Neural cell (in vitro differentiated cells): ENCODE data around the gene BHMT. TPM values are rescaled to one million over a fixed set of nuclear protein-coding genes. Genes with fewer than 3 reads are reported as not detected.

ENCODE experiments used
- H2AFZ ChIP-seq: fragments of 200-600, 300-800 bp; sonication (generic), shearing (Covaris generic); 2 replicates; pipeline ENCODE4 v1.6.0; 2014; ENCODE audit warnings: low read depth, mild to moderate bottlenecking, antibody characterized with exemption, low read length, moderate library complexity
- H3F3A ChIP-seq: fragments of 200-600 bp; shearing (Covaris generic); 2 replicates; pipeline ENCODE4 v1.6.1; 2016; ENCODE audit warnings: mild to moderate bottlenecking, moderate library complexity, mixed read lengths, antibody characterized with exemption, low read length; ENCODE audit not compliant: insufficient read depth, poor library complexity, severe bottlenecking
- H3K27ac ChIP-seq: fragments of 200-600, 300-800 bp; sonication (generic), shearing (Covaris generic); 2 replicates; pipeline ENCODE4 v1.5.1; 2014; ENCODE audit warnings: mild to moderate bottlenecking, low read length, moderate library complexity
- H3K27me3 ChIP-seq: fragments of 300-800, 200-600 bp; sonication (generic), shearing (Covaris generic); 2 replicates; pipeline ENCODE4 v1.6.0; 2014; ENCODE audit warnings: mild to moderate bottlenecking, low read depth, low read length, moderate library complexity; ENCODE audit not compliant: insufficient read depth
- H3K36me3 ChIP-seq: fragments of 300-800, 200-600 bp; sonication (generic), shearing (Covaris generic); 2 replicates; pipeline ENCODE4 v1.5.1; 2014; ENCODE audit warnings: mild to moderate bottlenecking, antibody characterized with exemption, low read length, moderate library complexity; ENCODE audit not compliant: insufficient read depth
- H3K4me2 ChIP-seq: fragments of 300-800, 200-600 bp; sonication (generic), shearing (Covaris generic); 2 replicates; pipeline ENCODE4 v1.6.0; 2014; ENCODE audit warnings: mild to moderate bottlenecking, low read length
- H3K4me3 ChIP-seq: fragments of 300-800, 200-600 bp; sonication (generic), shearing (Covaris generic); 2 replicates; pipeline ENCODE4 v1.5.1; 2014; ENCODE audit warnings: mild to moderate bottlenecking, low read length, moderate library complexity
- H3K79me2 ChIP-seq: fragments of 200-600 bp; shearing (Covaris generic); replicated peaks from 2 replicates; pipeline ENCODE4 v1.6.0; 2014; ENCODE audit warnings: mild to moderate bottlenecking, low read length, moderate library complexity; ENCODE audit not compliant: insufficient read depth
- H3K9ac ChIP-seq: fragments of 300-800, 200-600 bp; sonication (generic), shearing (Covaris generic); 2 replicates; pipeline ENCODE4 v1.6.1; 2016; ENCODE audit warnings: mild to moderate bottlenecking, low read length, mixed read lengths
- H3K9me2 ChIP-seq: fragments of 200-600 bp; shearing (Covaris generic); 2 replicates; pipeline ENCODE4 v1.6.1; 2016; ENCODE audit warnings: mild to moderate bottlenecking, low read length, mixed read lengths; ENCODE audit not compliant: insufficient read depth
- H3K9me3 ChIP-seq: fragments of 200-600, 300-800 bp; sonication (generic), shearing (Covaris generic); 2 replicates; pipeline ENCODE4 v1.6.1; 2016; ENCODE audit warnings: mild to moderate bottlenecking, mixed run types, low read length, moderate library complexity, mixed read lengths
- H4K20me1 ChIP-seq: fragments of 200-600 bp; shearing (Covaris generic); 2 replicates; pipeline ENCODE4 v1.6.1; 2016; ENCODE audit warnings: mild to moderate bottlenecking, mixed run types; ENCODE audit not compliant: insufficient read depth
- EP300 ChIP-seq: fragments of 450-650 bp; conservative IDR thresholded peaks from 2 replicates; pipeline ENCODE4 v1.6.1; 2014; ENCODE audit warnings: antibody characterized with exemption, mild to moderate bottlenecking, moderate library complexity; ENCODE audit not compliant: poor library complexity, severe bottlenecking
- EZH2 ChIP-seq: fragments of 200-600, 300-800 bp; shearing (Covaris generic), sonication (generic); IDR thresholded peaks from 2 replicates; pipeline ENCODE4 v1.6.1; 2014; ENCODE audit warnings: antibody characterized with exemption, low read length, borderline replicate concordance, mild to moderate bottlenecking; ENCODE audit not compliant: insufficient read depth, poor library complexity, severe bottlenecking
- MXI1 ChIP-seq: fragments of 450-650 bp; conservative IDR thresholded peaks from 2 replicates; pipeline ENCODE4 v1.6.1; 2014; ENCODE audit warnings: antibody characterized with exemption, mild to moderate bottlenecking; ENCODE audit not compliant: poor library complexity, severe bottlenecking
- POLR2AphosphoS5 ChIP-seq: IDR thresholded peaks from 2 replicates; pipeline ENCODE4 v1.6.1; 2012
- RAD21 ChIP-seq: fragments of 450-650 bp; conservative IDR thresholded peaks from 2 replicates; pipeline ENCODE4 v1.6.1; 2014; ENCODE audit warnings: antibody characterized with exemption, mild to moderate bottlenecking, moderate library complexity
- SMC3 ChIP-seq: fragments of 450-650 bp; conservative IDR thresholded peaks from 2 replicates; pipeline ENCODE4 v1.6.1; 2014; ENCODE audit warnings: antibody characterized with exemption, mild to moderate bottlenecking, moderate library complexity; ENCODE audit not compliant: poor library complexity
- TAF1 ChIP-seq: IDR thresholded peaks from 2 replicates; pipeline ENCODE4 v1.6.1; 2012; ENCODE audit warnings: low read depth
- polyA plus RNA-seq: library from polyadenylated mRNA; depleted of rRNA; stranded (reverse); fragments of >200 nt; gene quantifications from 2 replicates; pipeline ENCODE4 v1.2.3, GENCODE V29; 2014
- TF ChIP-seq, protein P1 (sequence below): fragments of 450-650 bp; IDR thresholded peaks from 2 replicates; pipeline ENCODE4 v1.5.1; 2014; ENCODE audit warnings: antibody characterized with exemption, mild to moderate bottlenecking, moderate library complexity; ENCODE audit not compliant: poor library complexity, severe bottlenecking
- TF ChIP-seq, protein P2 (sequence below): IDR thresholded peaks from 2 replicates; pipeline ENCODE4 v1.6.1; 2012; ENCODE audit warnings: borderline replicate concordance

BHMT gene
- polyA plus RNA-seq, 1 donor from 2014 or later, result not detected

DNA sequence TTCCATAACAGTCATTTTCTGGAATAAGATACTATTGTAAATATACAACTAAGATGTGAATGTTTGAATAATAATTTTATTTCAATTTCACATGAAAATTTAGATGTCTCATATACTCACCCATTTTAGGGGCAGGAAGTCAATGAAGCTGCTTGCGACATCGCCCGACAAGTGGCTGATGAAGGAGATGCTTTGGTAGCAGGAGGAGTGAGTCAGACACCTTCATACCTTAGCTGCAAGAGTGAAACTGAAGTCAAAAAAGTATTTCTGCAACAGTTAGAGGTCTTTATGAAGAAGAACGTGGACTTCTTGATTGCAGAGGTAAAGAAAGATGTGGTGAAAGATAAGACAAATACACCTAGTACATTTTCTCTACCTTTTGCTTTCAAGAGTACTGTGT, 8.6 kb downstream of the BHMT start:
- no peaks in the 10 kb centered on the region for H3K79me2 ChIP-seq
- H3K4me2 ChIP-seq, result no peak overlapping the region
- no peaks in the 10 kb centered on the region for H3K9me3 ChIP-seq
- no peaks in the 10 kb centered on the region for H4K20me1 ChIP-seq
- no peak overlapping the region for H3K9ac ChIP-seq
- TF ChIP-seq, protein P1, sequence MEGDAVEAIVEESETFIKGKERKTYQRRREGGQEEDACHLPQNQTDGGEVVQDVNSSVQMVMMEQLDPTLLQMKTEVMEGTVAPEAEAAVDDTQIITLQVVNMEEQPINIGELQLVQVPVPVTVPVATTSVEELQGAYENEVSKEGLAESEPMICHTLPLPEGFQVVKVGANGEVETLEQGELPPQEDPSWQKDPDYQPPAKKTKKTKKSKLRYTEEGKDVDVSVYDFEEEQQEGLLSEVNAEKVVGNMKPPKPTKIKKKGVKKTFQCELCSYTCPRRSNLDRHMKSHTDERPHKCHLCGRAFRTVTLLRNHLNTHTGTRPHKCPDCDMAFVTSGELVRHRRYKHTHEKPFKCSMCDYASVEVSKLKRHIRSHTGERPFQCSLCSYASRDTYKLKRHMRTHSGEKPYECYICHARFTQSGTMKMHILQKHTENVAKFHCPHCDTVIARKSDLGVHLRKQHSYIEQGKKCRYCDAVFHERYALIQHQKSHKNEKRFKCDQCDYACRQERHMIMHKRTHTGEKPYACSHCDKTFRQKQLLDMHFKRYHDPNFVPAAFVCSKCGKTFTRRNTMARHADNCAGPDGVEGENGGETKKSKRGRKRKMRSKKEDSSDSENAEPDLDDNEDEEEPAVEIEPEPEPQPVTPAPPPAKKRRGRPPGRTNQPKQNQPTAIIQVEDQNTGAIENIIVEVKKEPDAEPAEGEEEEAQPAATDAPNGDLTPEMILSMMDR, result no peak
- TF ChIP-seq MXI1 (no peak), EP300 (no peak), EZH2 (no peak), TAF1 (no peak), POLR2AphosphoS5 (no peak), SMC3 (no peak), RAD21 (no peak)
- TF ChIP-seq, protein P2, sequence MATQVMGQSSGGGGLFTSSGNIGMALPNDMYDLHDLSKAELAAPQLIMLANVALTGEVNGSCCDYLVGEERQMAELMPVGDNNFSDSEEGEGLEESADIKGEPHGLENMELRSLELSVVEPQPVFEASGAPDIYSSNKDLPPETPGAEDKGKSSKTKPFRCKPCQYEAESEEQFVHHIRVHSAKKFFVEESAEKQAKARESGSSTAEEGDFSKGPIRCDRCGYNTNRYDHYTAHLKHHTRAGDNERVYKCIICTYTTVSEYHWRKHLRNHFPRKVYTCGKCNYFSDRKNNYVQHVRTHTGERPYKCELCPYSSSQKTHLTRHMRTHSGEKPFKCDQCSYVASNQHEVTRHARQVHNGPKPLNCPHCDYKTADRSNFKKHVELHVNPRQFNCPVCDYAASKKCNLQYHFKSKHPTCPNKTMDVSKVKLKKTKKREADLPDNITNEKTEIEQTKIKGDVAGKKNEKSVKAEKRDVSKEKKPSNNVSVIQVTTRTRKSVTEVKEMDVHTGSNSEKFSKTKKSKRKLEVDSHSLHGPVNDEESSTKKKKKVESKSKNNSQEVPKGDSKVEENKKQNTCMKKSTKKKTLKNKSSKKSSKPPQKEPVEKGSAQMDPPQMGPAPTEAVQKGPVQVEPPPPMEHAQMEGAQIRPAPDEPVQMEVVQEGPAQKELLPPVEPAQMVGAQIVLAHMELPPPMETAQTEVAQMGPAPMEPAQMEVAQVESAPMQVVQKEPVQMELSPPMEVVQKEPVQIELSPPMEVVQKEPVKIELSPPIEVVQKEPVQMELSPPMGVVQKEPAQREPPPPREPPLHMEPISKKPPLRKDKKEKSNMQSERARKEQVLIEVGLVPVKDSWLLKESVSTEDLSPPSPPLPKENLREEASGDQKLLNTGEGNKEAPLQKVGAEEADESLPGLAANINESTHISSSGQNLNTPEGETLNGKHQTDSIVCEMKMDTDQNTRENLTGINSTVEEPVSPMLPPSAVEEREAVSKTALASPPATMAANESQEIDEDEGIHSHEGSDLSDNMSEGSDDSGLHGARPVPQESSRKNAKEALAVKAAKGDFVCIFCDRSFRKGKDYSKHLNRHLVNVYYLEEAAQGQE, result no peak
- H3K9me2 ChIP-seq, result no peaks in the 10 kb centered on the region
- H3K36me3 ChIP-seq, result no peaks in the 10 kb centered on the region
- no peak overlapping the region for H3K4me3 ChIP-seq
- no peak overlapping the region for H3K27ac ChIP-seq
- no peak overlapping the region for H2AFZ ChIP-seq
- H3K27me3 ChIP-seq, result no peaks in the 10 kb centered on the region
- no peaks in the 10 kb centered on the region for H3F3A ChIP-seq

DNA sequence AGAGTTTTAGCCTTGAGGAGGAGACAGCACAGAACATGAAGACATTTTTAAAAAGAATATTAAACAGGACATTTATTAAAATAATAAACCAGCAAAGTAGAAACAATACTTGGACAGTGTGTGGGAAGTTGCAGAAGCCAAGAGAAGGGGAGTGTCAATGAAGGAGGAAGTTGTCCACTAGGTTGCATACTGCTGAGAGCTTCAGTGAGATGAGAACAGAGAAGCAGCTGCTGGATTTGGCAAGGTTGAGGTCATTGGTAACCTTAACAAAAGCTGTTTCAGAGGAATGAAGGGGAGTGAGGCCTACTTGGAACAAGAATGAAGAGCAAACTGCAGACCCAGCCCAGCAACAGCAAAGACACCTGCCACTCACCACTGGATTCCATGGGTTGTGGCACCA, 11.4 kb downstream of the BHMT start:
- no peaks in the 10 kb centered on the region for H3K9me2 ChIP-seq
- H3K4me3 ChIP-seq, result no peak overlapping the region
- H3K79me2 ChIP-seq, result no peaks in the 10 kb centered on the region
- no peak overlapping the region for H2AFZ ChIP-seq
- no peaks in the 10 kb centered on the region for H3K9me3 ChIP-seq
- no peaks in the 10 kb centered on the region for H3F3A ChIP-seq
- no peak overlapping the region for H3K27ac ChIP-seq
- TF ChIP-seq RAD21, result no peak
- no peak for TF ChIP-seq EZH2
- TF ChIP-seq MXI1, result no peak
- TF ChIP-seq, protein P1, result no peak
- TF ChIP-seq, protein P2, result no peak
- no peak for TF ChIP-seq EP300
- TF ChIP-seq POLR2AphosphoS5, result no peak
- no peak for TF ChIP-seq TAF1
- TF ChIP-seq SMC3, result no peak
- no peak overlapping the region for H3K9ac ChIP-seq
- H3K36me3 ChIP-seq, result no peaks in the 10 kb centered on the region
- H3K4me2 ChIP-seq, result no peak overlapping the region
- no peaks in the 10 kb centered on the region for H3K27me3 ChIP-seq
- H4K20me1 ChIP-seq, result no peaks in the 10 kb centered on the region
